ENCODE measurements around the gene SPSB4.

- TF ChIP-seq, protein P1, sequence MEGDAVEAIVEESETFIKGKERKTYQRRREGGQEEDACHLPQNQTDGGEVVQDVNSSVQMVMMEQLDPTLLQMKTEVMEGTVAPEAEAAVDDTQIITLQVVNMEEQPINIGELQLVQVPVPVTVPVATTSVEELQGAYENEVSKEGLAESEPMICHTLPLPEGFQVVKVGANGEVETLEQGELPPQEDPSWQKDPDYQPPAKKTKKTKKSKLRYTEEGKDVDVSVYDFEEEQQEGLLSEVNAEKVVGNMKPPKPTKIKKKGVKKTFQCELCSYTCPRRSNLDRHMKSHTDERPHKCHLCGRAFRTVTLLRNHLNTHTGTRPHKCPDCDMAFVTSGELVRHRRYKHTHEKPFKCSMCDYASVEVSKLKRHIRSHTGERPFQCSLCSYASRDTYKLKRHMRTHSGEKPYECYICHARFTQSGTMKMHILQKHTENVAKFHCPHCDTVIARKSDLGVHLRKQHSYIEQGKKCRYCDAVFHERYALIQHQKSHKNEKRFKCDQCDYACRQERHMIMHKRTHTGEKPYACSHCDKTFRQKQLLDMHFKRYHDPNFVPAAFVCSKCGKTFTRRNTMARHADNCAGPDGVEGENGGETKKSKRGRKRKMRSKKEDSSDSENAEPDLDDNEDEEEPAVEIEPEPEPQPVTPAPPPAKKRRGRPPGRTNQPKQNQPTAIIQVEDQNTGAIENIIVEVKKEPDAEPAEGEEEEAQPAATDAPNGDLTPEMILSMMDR (IDR thresholded peaks at IDR 0.05) = no peak
- TF ChIP-seq POLR2AphosphoS5 (IDR thresholded peaks at IDR 0.05) = no peak
These were observed 101.0 kb downstream of the SPSB4 start for GRCh38 chr3:141152130-141152529.
